CD4-positive, alpha-beta T cell (primary cell): Measurements from ENCODE around the gene SHANK1. TPM values are rescaled to one million over a fixed set of nuclear protein-coding genes. Genes with fewer than 3 reads are reported as not detected.

Source experiments
- ATAC-seq: fragments of 200-7000 bp; cut with Tn5 transposase; one replicate; pipeline ENCODE4 v1.10.0; 2022; ENCODE audit warnings: mild to moderate bottlenecking; ENCODE audit not compliant: poor library complexity
- CTCF ChIA-PET: fragments of 350-600 bp; sonication (Branson Sonifier 250); formaldehyde crosslinking; loops from one replicate; lab custom pipeline; 2021; ENCODE audit warnings: antibody characterized with exemption, inconsistent platforms; lab: Charles Lee
- POLR2A ChIA-PET: fragments of 350-600 bp; sonication (Branson Sonifier 250); formaldehyde crosslinking; loops from one replicate; lab custom pipeline; 2021; ENCODE audit warnings: antibody characterized with exemption, inconsistent platforms; lab: Charles Lee
- DNase-seq, 14 experiments: peaks; one replicate each; pipeline ENCODE4 v3.0.0-alpha.2; 2013 to 2020; ENCODE audit warnings: mixed read lengths in 2 of 14
- H3K27ac ChIP-seq, 2 donors: one replicate each; pipeline versions ENCODE4 v1.5.1 to v1.7.0; 2013; ENCODE audit warnings: low read length in 2 of 2, low read depth in 1 of 2, mild to moderate bottlenecking in 1 of 2
- H3K27me3 ChIP-seq, 2 experiments: 1 replicate in 1 of 2; 2 replicates in 1 of 2; pipeline versions ENCODE4 v1.6.1 to v1.7.0; 2013; ENCODE audit warnings: low read length in 2 of 2, control low read depth in 1 of 2, mild to moderate bottlenecking in 1 of 2, moderate library complexity in 1 of 2; ENCODE audit not compliant: insufficient read depth in 2 of 2, control insufficient read depth in 1 of 2
- H3K36me3 ChIP-seq: one replicate; pipeline ENCODE4 v1.6.1; 2013; ENCODE audit warnings: low read length, control low read depth; ENCODE audit not compliant: insufficient read depth
- H3K4me1 ChIP-seq: one replicate; pipeline ENCODE4 v1.6.1; 2013; ENCODE audit warnings: low read length, control low read depth; ENCODE audit not compliant: insufficient read depth
- H3K4me3 ChIP-seq: one replicate; pipeline ENCODE4 v1.5.1; 2013; ENCODE audit warnings: mild to moderate bottlenecking, low read length, moderate library complexity
- H3K9me3 ChIP-seq, 2 experiments: 1 replicate in 1 of 2; 2 replicates in 1 of 2; pipeline versions ENCODE4 v1.6.1 to v1.7.0; 2013; ENCODE audit warnings: low read length in 2 of 2, mild to moderate bottlenecking in 2 of 2, control low read depth in 1 of 2, moderate library complexity in 1 of 2; ENCODE audit not compliant: control insufficient read depth in 1 of 2, insufficient read depth in 1 of 2
- H3K27ac Mint-ChIP-seq: one replicate; pipeline ENCODE4 v1.8.0; 2020; ENCODE audit warnings: mixed read lengths
- H3K27me3 Mint-ChIP-seq: one replicate; pipeline ENCODE4 v1.8.0; 2021; ENCODE audit warnings: mixed read lengths
- H3K36me3 Mint-ChIP-seq: one replicate; pipeline ENCODE4 v1.8.0; 2021; ENCODE audit warnings: low read depth, mixed read lengths
- H3K4me1 Mint-ChIP-seq: one replicate; pipeline ENCODE4 v1.8.0; 2021; ENCODE audit warnings: low read depth, mixed read lengths
- H3K4me3 Mint-ChIP-seq: one replicate; pipeline ENCODE4 v1.8.0; 2020; ENCODE audit warnings: mild to moderate bottlenecking, mixed read lengths
- H3K9me3 Mint-ChIP-seq: one replicate; pipeline ENCODE4 v1.8.0; 2020; ENCODE audit warnings: mixed read lengths
- CTCF ChIP-seq: fragments of 200-600 bp; IDR thresholded peaks from one replicate; pipeline ENCODE4 v1.8.0; 2022; ENCODE audit warnings: antibody characterized with exemption, mild to moderate bottlenecking
- intact Hi-C, 2 experiments: fragments of 100-400 bp; cut with DNase I in 1 of 2; cut with micrococcal nuclease in 1 of 2; formaldehyde crosslinking; loops; one replicate each; pipeline versions ENCODE4 v1.15.1 to v1.9.0; 2023 to 2025; cut with DNase I, micrococcal nuclease
- total RNA-seq, 174 experiments: library from RNA in 2 of 174; stranded (reverse) in 2 of 174; gene quantifications; one replicate each; pipeline ENCODE4 v1.2.3 and lab custom pipeline; 2021 to 2026

SHANK1 gene
- total RNA-seq, 2 experiments from 2014 or later: not detected

GRCh38 chr19:50663482-50663790 lies 56.2 kb downstream of the SHANK1 start:
- POLR2A ChIA-PET: no interaction called here
- CTCF ChIA-PET: no interaction called here
- Mint-ChIP-seq H3K27me3 (peaks cover 51% of the 10 kb centered on the region), H3K27ac (no peak overlapping the region), H3K4me3 (no peak overlapping the region), H3K4me1 (peaks cover 4% of the 10 kb centered on the region), H3K36me3 (no peaks in the 10 kb centered on the region), H3K9me3 (no peaks in the 10 kb centered on the region)
- Histone ChIP-seq H3K27ac (no peak overlapping the region), H3K27me3 (peaks cover 31 to 68% of the 10 kb centered on the region in 2 experiments), H3K4me3 (no peak overlapping the region), H3K9me3 (peaks cover 0 to 48% of the 10 kb centered on the region in 2 experiments), H3K36me3 (no peaks in the 10 kb centered on the region), H3K4me1 (peaks cover 12% of the 10 kb centered on the region)
- DNase-seq (no peak), ATAC-seq (no peak)
- intact Hi-C loops: no loop called here
- TF ChIP-seq CTCF: no peak

GRCh38 chr19:50662651-50663481 lies 56.7 kb downstream of the SHANK1 start:
- Mint-ChIP-seq H3K4me3 (no peak overlapping the region), H3K27me3 (peaks cover 57% of the 10 kb centered on the region)

GRCh38 chr19:50661766-50662650 lies 57.6 kb downstream of the SHANK1 start:
- TF ChIP-seq CTCF: no peak
- Mint-ChIP-seq H3K4me1 (peaks cover 17% of the 10 kb centered on the region), H3K27me3 (peaks cover 66% of the 10 kb centered on the region), H3K4me3 (no peak overlapping the region), H3K9me3 (peaks cover 3% of the 10 kb centered on the region), H3K36me3 (no peaks in the 10 kb centered on the region), H3K27ac (no peak overlapping the region)
- peaks cover 39 to 76% of the 10 kb centered on the region in 2 experiments for H3K27me3 ChIP-seq
- ChIA-PET CTCF (no interaction called here), POLR2A (no interaction called here)
- peaks cover 20% of the 10 kb centered on the region for H3K4me1 ChIP-seq
- no peak overlapping the region for H3K4me3 ChIP-seq
- DNase-seq: no peak
- H3K27ac ChIP-seq: no peak overlapping the region
- intact Hi-C loops: no loop called here
- ATAC-seq: no peak
- peaks cover 0 to 57% of the 10 kb centered on the region in 2 experiments for H3K9me3 ChIP-seq
- H3K36me3 ChIP-seq: no peaks in the 10 kb centered on the region

More at GRCh38 chr19:50662651-50663481, 56.7 kb downstream of the SHANK1 start:
- Histone ChIP-seq H3K27ac (no peak overlapping the region), H3K27me3 (peaks cover 35 to 73% of the 10 kb centered on the region in 2 experiments), H3K4me3 (no peak overlapping the region), H3K36me3 (no peaks in the 10 kb centered on the region), H3K9me3 (peaks cover 0 to 54% of the 10 kb centered on the region in 2 experiments), H3K4me1 (peaks cover 17% of the 10 kb centered on the region)
- intact Hi-C loops: no loop called here
- DNase-seq (no peak), ATAC-seq (no peak)
- CTCF ChIA-PET: no interaction called here
- Mint-ChIP-seq H3K27ac (no peak overlapping the region), H3K36me3 (no peaks in the 10 kb centered on the region), H3K9me3 (peaks cover 3% of the 10 kb centered on the region), H3K4me1 (peaks cover 9% of the 10 kb centered on the region)
- POLR2A ChIA-PET: no interaction called here
- no peak for TF ChIP-seq CTCF
